Measurements from ENCODE around the gene PEAK1.

DNA sequence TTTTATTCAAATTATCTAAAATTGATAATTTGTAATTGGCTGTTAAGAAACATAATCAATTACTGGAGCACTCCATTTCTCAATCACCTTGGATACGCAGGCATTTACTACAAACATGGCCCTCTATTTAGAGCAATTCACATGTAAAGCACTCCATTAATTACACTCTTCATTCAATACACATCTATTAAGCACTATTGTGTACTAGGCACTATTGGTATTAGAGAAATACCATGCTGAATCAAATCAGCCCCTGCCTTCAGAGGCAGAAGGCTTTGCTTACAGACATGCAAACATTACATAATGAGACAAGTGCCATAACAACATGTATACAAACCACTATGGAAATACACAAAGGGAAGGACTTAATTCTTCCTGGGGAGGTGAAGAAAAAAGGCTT lies 69.1 kb downstream of the PEAK1 start:
- TF ChIP-seq, protein P1, sequence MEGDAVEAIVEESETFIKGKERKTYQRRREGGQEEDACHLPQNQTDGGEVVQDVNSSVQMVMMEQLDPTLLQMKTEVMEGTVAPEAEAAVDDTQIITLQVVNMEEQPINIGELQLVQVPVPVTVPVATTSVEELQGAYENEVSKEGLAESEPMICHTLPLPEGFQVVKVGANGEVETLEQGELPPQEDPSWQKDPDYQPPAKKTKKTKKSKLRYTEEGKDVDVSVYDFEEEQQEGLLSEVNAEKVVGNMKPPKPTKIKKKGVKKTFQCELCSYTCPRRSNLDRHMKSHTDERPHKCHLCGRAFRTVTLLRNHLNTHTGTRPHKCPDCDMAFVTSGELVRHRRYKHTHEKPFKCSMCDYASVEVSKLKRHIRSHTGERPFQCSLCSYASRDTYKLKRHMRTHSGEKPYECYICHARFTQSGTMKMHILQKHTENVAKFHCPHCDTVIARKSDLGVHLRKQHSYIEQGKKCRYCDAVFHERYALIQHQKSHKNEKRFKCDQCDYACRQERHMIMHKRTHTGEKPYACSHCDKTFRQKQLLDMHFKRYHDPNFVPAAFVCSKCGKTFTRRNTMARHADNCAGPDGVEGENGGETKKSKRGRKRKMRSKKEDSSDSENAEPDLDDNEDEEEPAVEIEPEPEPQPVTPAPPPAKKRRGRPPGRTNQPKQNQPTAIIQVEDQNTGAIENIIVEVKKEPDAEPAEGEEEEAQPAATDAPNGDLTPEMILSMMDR (IDR thresholded peaks at IDR 0.05; ENCODE audit: insufficient read depth, low read length): no peak
- no peak for TF ChIP-seq SPI1 (IDR thresholded peaks at IDR 0.05; ENCODE audit: borderline replicate concordance, low read depth)
